Mammary epithelial cell (primary cell): ENCODE data around the gene RFX1.

Source experiments
- CTCF ChIP-seq, 2 donors: IDR thresholded peaks in 1 of 2; conservative IDR thresholded peaks in 1 of 2; 2 replicates each; pipeline ENCODE4 v1.5.1; 2011 to 2012; ENCODE audit warnings: inconsistent platforms in 2 of 2, low read length in 2 of 2, mild to moderate bottlenecking in 2 of 2, control low read depth in 1 of 2, low read depth in 1 of 2; ENCODE audit not compliant: insufficient read depth in 1 of 2; ENCODE audit errors: extremely low read depth in 1 of 2
- EZH2 ChIP-seq: IDR thresholded peaks from 2 replicates; pipeline ENCODE4 v1.6.1; 2012; ENCODE audit warnings: low read length, inconsistent platforms, borderline replicate concordance

DNA sequence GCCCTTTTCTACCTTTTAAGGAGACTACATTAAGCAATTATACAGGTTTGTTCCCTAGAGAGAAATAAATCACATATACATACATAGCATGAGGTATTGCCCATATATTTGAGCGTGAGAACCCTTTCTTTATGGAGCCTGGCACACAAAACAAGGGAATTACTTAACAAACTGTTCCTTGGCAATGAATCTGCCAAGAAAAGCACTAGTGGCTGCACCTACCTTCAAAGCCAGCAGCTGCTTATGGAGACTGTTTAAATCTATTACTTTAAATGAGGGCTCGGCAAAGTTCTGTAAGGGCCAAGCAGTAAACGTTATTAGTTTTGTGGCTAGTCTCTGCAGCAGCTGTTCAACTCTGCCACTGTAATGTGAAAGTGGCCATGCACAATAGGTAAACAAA, 7.0 kb downstream of the RFX1 start:
- no peak for TF ChIP-seq CTCF (conservative IDR thresholded peaks at IDR 0.05 in 1 of 2, IDR thresholded peaks at IDR 0.05 in 1 of 2; ENCODE audit: extremely low read depth in 1 of 2, insufficient read depth in 1 of 2, low read depth in 1 of 2, low read length in 2 of 2)
- TF ChIP-seq EZH2: no peak
